GM21447 (cell line): ENCODE data around the gene SNRPA1.
A peak's percentile ranks its signal among the peaks of the same experiment; 100 is the strongest.

ENCODE experiments used
- ATAC-seq: cut with Tn5 transposase; IDR thresholded peaks from one replicate; pipeline ENCODE4 v1.9.1; 2021; ENCODE audit not compliant: unreplicated experiment

Gene SNRPA1

DNA sequence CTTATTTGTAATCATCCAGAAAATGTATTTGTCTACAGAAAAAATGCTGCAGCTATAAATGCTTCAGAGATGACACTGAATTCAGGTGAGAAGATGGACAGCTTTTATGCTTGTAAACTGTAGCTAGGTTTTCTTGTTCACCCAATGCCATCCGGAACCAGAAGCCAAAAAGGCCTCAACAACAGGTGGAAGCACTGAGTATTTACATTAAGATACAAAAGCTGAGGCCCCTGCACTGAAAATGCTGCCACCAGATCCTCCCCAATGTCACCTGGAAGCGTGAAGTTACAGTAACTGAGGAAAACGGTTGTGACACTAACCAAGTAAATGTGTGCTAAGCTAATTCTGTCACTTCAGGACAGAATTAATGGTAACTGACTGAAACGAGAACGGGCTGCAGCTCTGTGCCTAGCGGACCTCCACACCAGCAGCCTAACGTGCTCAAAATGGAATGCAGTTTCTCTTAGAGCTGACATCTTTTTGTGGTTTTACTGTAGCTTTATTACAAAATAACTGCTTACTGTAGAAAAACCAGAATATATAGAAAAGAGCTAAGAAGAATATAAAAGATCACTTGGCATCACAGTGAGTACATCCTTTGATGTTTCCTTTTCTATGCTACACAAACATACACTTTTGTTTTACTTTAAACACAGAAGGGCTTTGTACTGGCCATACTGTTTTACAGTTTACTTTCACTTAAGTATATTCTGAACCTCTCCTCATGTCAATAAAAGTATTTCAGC, 50.8 kb downstream of the SNRPA1 start:
- ATAC-seq, result no peak

- no peak for ATAC-seq
These were observed 51.6 kb downstream of the SNRPA1 start for GRCh38 chr15:101243420-101243819.

DNA sequence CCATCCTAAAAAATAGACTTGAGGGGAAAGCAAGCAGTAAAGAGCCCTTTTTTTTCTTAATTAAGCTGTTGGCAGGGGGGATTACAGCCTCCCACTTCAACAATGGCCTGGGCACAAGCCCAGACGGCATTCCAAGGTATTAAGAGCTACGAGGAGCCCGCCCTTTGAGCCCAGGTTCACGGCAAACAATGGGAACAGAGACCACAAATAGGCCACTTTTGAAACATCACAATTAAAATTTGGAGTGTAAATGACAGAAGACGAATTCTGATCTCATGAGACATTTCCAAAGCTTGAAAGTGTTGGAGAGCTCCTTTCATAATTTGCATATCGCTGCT, 52.1 kb downstream of the SNRPA1 start:
- ATAC-seq, result no peak

DNA sequence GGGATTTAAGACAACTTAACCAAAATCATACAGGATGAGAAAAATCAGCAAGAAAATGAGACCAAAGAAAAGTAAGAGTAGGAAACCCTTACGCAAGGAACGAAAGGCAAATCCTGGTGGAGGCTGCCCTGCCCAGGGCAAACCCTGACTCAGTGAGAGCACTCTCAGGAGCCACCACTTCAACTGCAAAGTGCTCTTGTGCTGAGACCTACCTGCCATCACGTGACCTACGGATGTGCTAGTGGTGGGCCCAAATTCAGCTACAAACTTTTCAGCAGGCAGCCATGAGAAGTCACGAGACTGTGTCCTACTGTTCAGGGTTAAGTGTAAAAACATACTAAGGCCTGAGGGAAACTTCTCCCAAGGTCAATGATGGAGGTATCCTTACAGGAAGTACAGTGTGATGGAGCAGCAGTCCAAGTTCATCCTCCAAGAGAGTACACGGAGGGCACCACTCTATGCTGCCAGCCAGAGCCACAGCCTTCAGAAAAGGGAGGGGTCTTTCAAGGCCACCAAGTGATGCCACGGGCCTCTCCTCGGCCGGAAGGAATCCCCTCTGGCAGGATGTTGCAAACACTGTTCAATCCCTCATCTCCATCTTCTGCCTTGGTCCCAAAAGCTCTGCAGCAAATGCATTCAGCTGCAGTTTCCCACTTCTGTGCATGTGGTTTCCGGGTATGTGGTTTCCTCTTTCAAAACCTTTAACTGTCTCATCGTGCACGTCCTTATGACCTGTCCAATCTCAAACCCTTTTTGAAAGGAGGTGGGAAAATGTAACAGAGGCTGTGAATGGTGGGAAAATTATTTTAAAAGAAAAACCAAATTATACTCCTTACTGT, 52.7 kb downstream of the SNRPA1 start:
- ATAC-seq, result peak; percentile 82

- no peak for ATAC-seq
These were observed 54.7 kb downstream of the SNRPA1 start for GRCh38 chr15:101240358-101240757.

DNA sequence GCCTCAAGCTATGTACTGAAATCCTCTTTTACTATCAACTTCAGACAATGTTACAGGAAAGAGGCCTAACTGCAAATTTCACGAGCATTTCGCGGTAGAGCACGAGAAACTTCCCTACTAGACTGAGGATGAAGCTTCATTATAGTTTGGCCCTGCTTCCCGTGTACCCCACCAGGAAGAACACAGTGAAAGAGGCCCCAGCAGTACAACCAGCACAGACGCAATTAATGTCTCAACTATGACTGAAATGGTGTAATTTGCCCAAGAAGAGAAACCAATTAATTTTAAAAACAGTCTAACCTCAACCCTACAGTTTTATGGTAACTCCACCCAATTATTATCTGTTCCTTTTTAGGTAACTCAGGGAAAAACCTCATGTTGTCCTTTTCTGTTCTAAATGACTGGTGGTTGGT, 55.3 kb downstream of the SNRPA1 start:
- no peak for ATAC-seq

DNA sequence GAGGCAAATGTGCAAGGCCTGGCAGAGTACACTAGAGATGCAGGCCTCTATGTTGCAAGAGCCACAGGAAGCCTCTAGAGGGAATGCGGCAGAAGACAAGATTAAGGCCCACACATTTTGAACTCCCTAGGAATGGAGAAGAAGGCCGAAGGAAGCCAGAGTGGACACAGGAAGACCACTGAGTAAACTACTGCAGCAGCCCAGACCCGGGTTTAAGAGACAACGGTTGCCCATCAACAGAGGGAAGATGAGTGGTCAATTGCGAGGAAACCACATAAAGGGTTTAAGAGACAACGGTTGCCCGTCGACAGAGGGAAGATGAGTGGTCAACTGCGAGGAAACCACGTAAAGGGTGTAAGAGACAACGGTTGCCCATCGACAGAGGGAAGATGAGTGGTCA, 57.8 kb downstream of the SNRPA1 start:
- no peak for ATAC-seq

- no peak for ATAC-seq
These were observed 61.3 kb downstream of the SNRPA1 start for GRCh38 chr15:101233651-101234280.

- ATAC-seq, result no peak
These were observed 62.4 kb downstream of the SNRPA1 start for GRCh38 chr15:101232677-101233076.
